H9 (cell line): Measurements from ENCODE around the gene IGFBP7. TPM values are rescaled to one million over a fixed set of nuclear protein-coding genes. Genes with fewer than 3 reads are reported as not detected.

Experiments used
- DNase-seq: peaks from one replicate; pipeline ENCODE4 v3.0.0-alpha.2; 2017
- H2AFZ ChIP-seq: one replicate; pipeline ENCODE4 v1.6.1; 2013; ENCODE audit warnings: mild to moderate bottlenecking, low read length, control low read depth, moderate library complexity
- H2AK5ac ChIP-seq: 2 replicates; pipeline ENCODE4 v1.6.1; 2013; ENCODE audit warnings: low read length, control low read depth, mixed read lengths; ENCODE audit not compliant: insufficient read length
- H2BK120ac ChIP-seq: one replicate; pipeline ENCODE4 v1.6.1; 2013; ENCODE audit warnings: low read depth, mild to moderate bottlenecking, low read length, control low read depth, inconsistent platforms; ENCODE audit not compliant: poor library complexity, severe bottlenecking
- H2BK12ac ChIP-seq: 2 replicates; pipeline ENCODE4 v1.6.1; 2013; ENCODE audit warnings: low read length, control low read depth, mixed read lengths, low read depth; ENCODE audit not compliant: insufficient read length
- H2BK15ac ChIP-seq: 2 replicates; pipeline ENCODE4 v1.6.1; 2013; ENCODE audit warnings: low read depth, low read length, control low read depth
- H2BK20ac ChIP-seq: one replicate; pipeline ENCODE4 v1.6.1; 2013; ENCODE audit warnings: low read depth, mild to moderate bottlenecking, low read length, control low read depth, inconsistent platforms; ENCODE audit not compliant: poor library complexity, severe bottlenecking
- H2BK5ac ChIP-seq: 2 replicates; pipeline ENCODE4 v1.6.1; 2013; ENCODE audit warnings: low read length, control low read depth, mixed read lengths; ENCODE audit not compliant: insufficient read length
- H3K14ac ChIP-seq: 2 replicates; pipeline ENCODE4 v1.6.1; 2013; ENCODE audit warnings: low read length, control low read depth; ENCODE audit not compliant: insufficient read depth
- H3K18ac ChIP-seq: 2 replicates; pipeline ENCODE4 v1.6.1; 2013; ENCODE audit warnings: low read depth, mild to moderate bottlenecking, mixed read lengths, low read length, control low read depth; ENCODE audit not compliant: insufficient read length
- H3K23ac ChIP-seq: 2 replicates; pipeline ENCODE4 v1.6.1; 2013; ENCODE audit warnings: low read length, control low read depth, mixed read lengths, low read depth; ENCODE audit not compliant: insufficient read length
- H3K23me2 ChIP-seq: 2 replicates; pipeline ENCODE4 v1.6.1; 2013; ENCODE audit warnings: low read depth, mild to moderate bottlenecking, mixed read lengths, low read length, control low read depth; ENCODE audit not compliant: insufficient read length, poor library complexity, severe bottlenecking
- H3K27ac ChIP-seq: 2 replicates; pipeline ENCODE4 v1.5.1; 2013; ENCODE audit warnings: low read length, control low read depth, mixed read lengths, low read depth; ENCODE audit not compliant: insufficient read length
- H3K27me3 ChIP-seq: 2 replicates; pipeline ENCODE4 v1.6.1; 2013; ENCODE audit warnings: low read length, control low read depth, inconsistent platforms; ENCODE audit not compliant: insufficient read depth
- H3K4ac ChIP-seq: 2 replicates; pipeline ENCODE4 v1.6.1; 2013; ENCODE audit warnings: low read depth, mild to moderate bottlenecking, control low read depth, inconsistent platforms, low read length, moderate library complexity
- H3K4me1 ChIP-seq: 2 replicates; pipeline ENCODE4 v1.6.1; 2013; ENCODE audit warnings: low read length, control low read depth, inconsistent platforms; ENCODE audit not compliant: insufficient read depth
- H3K4me2 ChIP-seq: 2 replicates; pipeline ENCODE4 v1.6.1; 2013; ENCODE audit warnings: low read length, control low read depth, mixed read lengths; ENCODE audit not compliant: insufficient read length, insufficient read depth
- H3K56ac ChIP-seq: 2 replicates; pipeline ENCODE4 v1.6.1; 2013; ENCODE audit warnings: low read depth, mild to moderate bottlenecking, mixed read lengths, low read length, control low read depth; ENCODE audit not compliant: insufficient read length
- H3K79me1 ChIP-seq: 2 replicates; pipeline ENCODE4 v1.6.1; 2013; ENCODE audit warnings: low read depth, mild to moderate bottlenecking, moderate library complexity, low read length, control low read depth, inconsistent platforms; ENCODE audit not compliant: insufficient read depth, poor library complexity, severe bottlenecking
- H3K79me2 ChIP-seq: 2 replicates; pipeline ENCODE4 v1.6.1; 2013; ENCODE audit warnings: low read length, control low read depth, inconsistent platforms; ENCODE audit not compliant: insufficient read depth
- H3K9ac ChIP-seq: 2 replicates; pipeline ENCODE4 v1.6.1; 2013; ENCODE audit warnings: low read length, control low read depth, mixed read lengths; ENCODE audit not compliant: insufficient read length; ENCODE audit errors: extremely low read depth
- H3K9me3 ChIP-seq: one replicate; pipeline ENCODE4 v1.6.1; 2013; ENCODE audit warnings: low read depth, low read length, inconsistent platforms; ENCODE audit not compliant: control insufficient read depth
- H3T11ph ChIP-seq: one replicate; pipeline ENCODE4 v1.6.1; 2013; ENCODE audit warnings: mild to moderate bottlenecking, low read length, control low read depth, inconsistent platforms
- H4K20me1 ChIP-seq: one replicate; pipeline ENCODE4 v1.6.1; 2013; ENCODE audit not compliant: control insufficient read depth, insufficient read length, insufficient read depth
- H4K5ac ChIP-seq: 2 replicates; pipeline ENCODE4 v1.6.1; 2013; ENCODE audit warnings: low read depth, mild to moderate bottlenecking, mixed read lengths, low read length, control low read depth; ENCODE audit not compliant: insufficient read length
- H4K8ac ChIP-seq: replicated peaks from 2 replicates; pipeline ENCODE4 v1.6.1; 2013; ENCODE audit warnings: low read length, control low read depth, mixed read lengths, low read depth; ENCODE audit not compliant: insufficient read length
- H4K91ac ChIP-seq: 2 replicates; pipeline ENCODE4 v1.6.1; 2013; ENCODE audit warnings: low read depth, mild to moderate bottlenecking, moderate library complexity, mixed read lengths, low read length, control low read depth; ENCODE audit not compliant: insufficient read length
- H3K27ac Mint-ChIP-seq, 3 experiments: 2 replicates in 2 of 3; 3 replicates in 1 of 3; pipeline ENCODE4 v1.8.0; 2020 to 2021; ENCODE audit warnings: mixed read lengths in 3 of 3, mild to moderate bottlenecking in 1 of 3, moderate library complexity in 1 of 3
- H3K27me3 Mint-ChIP-seq: 2 replicates; pipeline ENCODE4 v1.8.0; 2021; ENCODE audit warnings: low read depth, mild to moderate bottlenecking, moderate library complexity, mixed read lengths
- H3K36me3 Mint-ChIP-seq, 3 experiments: 2 replicates in 2 of 3; 3 replicates in 1 of 3; pipeline ENCODE4 v1.8.0; 2020 to 2021; ENCODE audit warnings: low read depth in 3 of 3, mixed read lengths in 3 of 3; ENCODE audit not compliant: insufficient read depth in 1 of 3
- H3K4me1 Mint-ChIP-seq, 2 experiments: 2 replicates each; pipeline ENCODE4 v1.8.0; 2020; ENCODE audit warnings: mixed read lengths in 2 of 2
- H3K4me3 Mint-ChIP-seq, 2 experiments: 2 replicates in 1 of 2; 3 replicates in 1 of 2; pipeline ENCODE4 v1.8.0; 2020 to 2021; ENCODE audit warnings: mild to moderate bottlenecking in 2 of 2, mixed read lengths in 2 of 2, moderate library complexity in 1 of 2
- H3K9me3 Mint-ChIP-seq, 2 experiments: 2 replicates in 1 of 2; 3 replicates in 1 of 2; pipeline ENCODE4 v1.8.0; 2020; ENCODE audit warnings: mild to moderate bottlenecking in 2 of 2, mixed read lengths in 2 of 2, moderate library complexity in 1 of 2
- WGBS: extraction: QIAGEN DNeasy Blood & Tissue Kit; methylation state at CpG from one replicate; pipeline ENCODE4 v1.1.7; 2013; ENCODE audit warnings: missing lambda C conversion rate, low lambda C conversion rate, mixed read lengths; ENCODE audit not compliant: insufficient read length; ENCODE audit errors: extremely low coverage; 5-methylcytosine and 5-hydroxymethylcytosine counted together
- total RNA-seq: library from RNA; stranded (reverse); gene quantifications from 2 replicates; pipeline ENCODE4 v1.2.1, GENCODE V29; 2021
- TF ChIP-seq, protein P1 (sequence below): fragments of 200-600 bp; sonication (generic); conservative IDR thresholded peaks from 3 replicates; pipeline ENCODE4 v1.8.0; 2021; ENCODE audit warnings: antibody characterized with exemption, mild to moderate bottlenecking

The IGFBP7 gene
- total RNA-seq, 1 experiment from 2014 or later = 0.37 TPM

DNA sequence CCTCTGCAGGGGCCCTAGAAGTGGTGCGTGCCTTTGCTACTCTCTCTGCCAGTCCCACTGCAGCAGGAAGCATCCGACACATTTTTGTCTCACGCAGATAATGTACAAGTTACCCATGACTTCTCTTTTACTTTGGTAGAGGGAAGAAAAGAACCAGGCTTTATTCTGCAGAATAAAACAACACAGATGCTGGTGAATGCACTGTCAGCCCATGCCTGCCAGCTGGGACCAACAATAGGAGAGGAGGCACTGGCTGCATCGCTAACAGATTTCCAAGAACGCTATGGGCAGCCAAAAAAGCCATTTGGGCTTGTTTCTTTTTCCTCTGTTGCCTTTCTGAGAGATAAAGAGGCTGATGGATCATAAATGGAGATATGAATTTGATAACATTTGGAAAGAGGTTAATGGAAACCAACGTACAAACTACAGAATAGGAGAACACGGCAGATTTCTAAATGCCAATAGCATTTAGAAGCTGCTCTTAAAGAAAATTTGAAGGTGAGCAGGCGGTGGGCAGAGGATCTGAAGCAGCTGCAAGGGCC lies 47.5 kb upstream of the IGFBP7 start:
- Histone ChIP-seq H4K91ac (no peak overlapping the region), H3K27me3 (no peaks in the 10 kb centered on the region; the same call in 1 of the 2 replicates), H2AK5ac (no peak overlapping the region), H3K14ac (no peak overlapping the region), H4K8ac (no peak overlapping the region), H3K56ac (no peak overlapping the region), H4K5ac (no peak overlapping the region), H3K4ac (no peak overlapping the region), H2BK12ac (no peak overlapping the region), H3K23ac (no peak overlapping the region), H4K20me1 (no peaks in the 10 kb centered on the region), H3K18ac (no peak overlapping the region), H2BK15ac (no peak overlapping the region), H3K4me1 (no peaks in the 10 kb centered on the region), H2BK5ac (no peak overlapping the region), H3K9ac (no peak overlapping the region), H2BK120ac (no peak overlapping the region), H3K9me3 (no peaks in the 10 kb centered on the region), H2AFZ (no peak overlapping the region), H3K23me2 (no peaks in the 10 kb centered on the region), H2BK20ac (no peak overlapping the region), H3K79me2 (no peaks in the 10 kb centered on the region), H3T11ph (no peak overlapping the region), H3K79me1 (no peaks in the 10 kb centered on the region), H3K27ac (no peak overlapping the region), H3K4me2 (no peak overlapping the region)
- Mint-ChIP-seq H3K4me3 (no peak overlapping the region), H3K27me3 (peaks cover 76% of the 10 kb centered on the region), H3K9me3 (peaks cover 15 to 18% of the 10 kb centered on the region in 2 experiments), H3K4me1 (peaks cover 12 to 20% of the 10 kb centered on the region in 2 experiments), H3K27ac (no peak overlapping the region), H3K36me3 (peaks cover 0 to 16% (median 10%) of the 10 kb centered on the region in 3 experiments; a peak in 5 of 7 replicates)
- no CpG with 5 or more reads among the region's 8 CpGs for WGBS
- no peak for DNase-seq
- TF ChIP-seq, protein P1, sequence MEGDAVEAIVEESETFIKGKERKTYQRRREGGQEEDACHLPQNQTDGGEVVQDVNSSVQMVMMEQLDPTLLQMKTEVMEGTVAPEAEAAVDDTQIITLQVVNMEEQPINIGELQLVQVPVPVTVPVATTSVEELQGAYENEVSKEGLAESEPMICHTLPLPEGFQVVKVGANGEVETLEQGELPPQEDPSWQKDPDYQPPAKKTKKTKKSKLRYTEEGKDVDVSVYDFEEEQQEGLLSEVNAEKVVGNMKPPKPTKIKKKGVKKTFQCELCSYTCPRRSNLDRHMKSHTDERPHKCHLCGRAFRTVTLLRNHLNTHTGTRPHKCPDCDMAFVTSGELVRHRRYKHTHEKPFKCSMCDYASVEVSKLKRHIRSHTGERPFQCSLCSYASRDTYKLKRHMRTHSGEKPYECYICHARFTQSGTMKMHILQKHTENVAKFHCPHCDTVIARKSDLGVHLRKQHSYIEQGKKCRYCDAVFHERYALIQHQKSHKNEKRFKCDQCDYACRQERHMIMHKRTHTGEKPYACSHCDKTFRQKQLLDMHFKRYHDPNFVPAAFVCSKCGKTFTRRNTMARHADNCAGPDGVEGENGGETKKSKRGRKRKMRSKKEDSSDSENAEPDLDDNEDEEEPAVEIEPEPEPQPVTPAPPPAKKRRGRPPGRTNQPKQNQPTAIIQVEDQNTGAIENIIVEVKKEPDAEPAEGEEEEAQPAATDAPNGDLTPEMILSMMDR = no peak
